Measurements from ENCODE around the gene WDFY4. TPM values are rescaled to one million over a fixed set of nuclear protein-coding genes. Genes with fewer than 3 reads are reported as not detected.
A peak's percentile ranks its signal among the peaks of the same experiment; 100 is the strongest.

Gene WDFY4, protein sequence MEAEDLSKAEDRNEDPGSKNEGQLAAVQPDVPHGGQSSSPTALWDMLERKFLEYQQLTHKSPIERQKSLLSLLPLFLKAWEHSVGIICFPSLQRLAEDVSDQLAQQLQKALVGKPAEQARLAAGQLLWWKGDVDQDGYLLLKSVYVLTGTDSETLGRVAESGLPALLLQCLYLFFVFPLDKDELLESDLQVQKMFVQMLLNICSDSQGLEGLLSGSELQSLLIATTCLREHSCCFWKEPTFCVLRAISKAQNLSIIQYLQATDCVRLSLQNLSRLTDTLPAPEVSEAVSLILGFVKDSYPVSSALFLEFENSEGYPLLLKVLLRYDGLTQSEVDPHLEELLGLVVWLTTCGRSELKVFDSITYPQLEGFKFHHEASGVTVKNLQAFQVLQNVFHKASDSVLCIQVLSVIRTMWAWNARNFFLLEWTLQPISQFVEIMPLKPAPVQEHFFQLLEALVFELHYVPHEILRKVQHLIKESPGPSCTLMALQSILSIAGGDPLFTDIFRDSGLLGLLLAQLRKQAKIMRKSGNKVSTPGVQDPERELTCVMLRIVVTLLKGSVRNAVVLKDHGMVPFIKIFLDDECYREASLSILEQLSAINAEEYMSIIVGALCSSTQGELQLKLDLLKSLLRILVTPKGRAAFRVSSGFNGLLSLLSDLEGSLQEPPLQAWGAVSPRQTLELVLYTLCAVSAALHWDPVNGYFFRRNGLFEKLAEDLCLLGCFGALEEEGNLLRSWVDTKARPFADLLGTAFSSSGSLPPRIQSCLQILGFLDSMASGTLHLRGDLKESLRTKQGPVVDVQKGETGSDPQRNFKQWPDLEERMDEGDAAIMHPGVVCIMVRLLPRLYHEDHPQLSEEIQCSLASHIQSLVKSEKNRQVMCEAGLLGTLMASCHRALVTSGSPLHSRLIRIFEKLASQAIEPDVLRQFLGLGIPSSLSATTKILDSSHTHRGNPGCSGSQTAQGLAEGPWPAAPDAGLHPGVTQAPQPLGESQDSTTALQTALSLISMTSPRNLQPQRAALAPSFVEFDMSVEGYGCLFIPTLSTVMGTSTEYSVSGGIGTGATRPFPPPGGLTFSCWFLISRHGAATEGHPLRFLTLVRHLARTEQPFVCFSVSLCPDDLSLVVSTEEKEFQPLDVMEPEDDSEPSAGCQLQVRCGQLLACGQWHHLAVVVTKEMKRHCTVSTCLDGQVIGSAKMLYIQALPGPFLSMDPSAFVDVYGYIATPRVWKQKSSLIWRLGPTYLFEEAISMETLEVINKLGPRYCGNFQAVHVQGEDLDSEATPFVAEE (N-terminal part only)
- polyA plus RNA-seq (2012; ENCODE audit: low read depth, missing spikeins) = 28.8 TPM

DNA sequence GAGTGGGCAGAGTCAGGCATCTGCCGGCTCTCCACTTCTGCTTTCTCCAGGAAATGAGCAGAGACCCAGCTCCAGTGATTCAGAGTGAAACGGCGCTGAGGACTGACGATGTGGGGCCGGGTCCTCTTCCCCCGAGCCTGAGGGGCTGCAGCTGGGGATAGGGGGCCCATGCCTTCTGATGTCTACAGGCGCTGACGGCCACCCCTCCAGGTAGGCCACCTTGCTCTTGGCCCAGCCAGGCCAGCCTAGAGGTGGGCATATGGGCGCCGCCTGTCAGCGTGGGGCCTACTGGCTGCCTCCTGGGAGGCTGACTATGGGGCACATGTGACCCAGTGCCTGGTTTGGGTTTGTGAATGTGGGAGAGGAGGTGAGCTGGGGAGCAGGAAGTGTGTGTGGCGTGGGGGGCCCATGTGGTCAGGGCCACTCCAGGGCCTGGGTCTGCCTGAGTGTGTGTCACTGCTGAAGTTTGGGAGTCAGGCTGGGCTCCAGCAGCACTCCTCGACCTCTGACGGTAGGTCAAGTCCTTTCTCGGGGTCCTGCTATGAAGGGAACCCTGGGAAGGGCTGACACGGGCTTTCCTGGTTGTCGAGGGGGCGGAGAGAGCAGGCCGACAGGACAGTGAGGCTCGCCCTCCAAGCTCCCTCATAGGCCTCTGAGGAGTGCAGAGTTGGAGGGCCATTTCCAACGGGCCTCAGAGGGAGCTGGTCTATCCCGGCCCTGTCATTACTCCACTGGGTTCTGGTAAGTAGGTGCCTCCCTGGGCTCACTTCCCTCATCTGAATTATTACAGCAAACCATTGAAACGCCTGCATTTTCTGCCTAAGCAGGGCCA, at the start of gene WDFY4:
WDFY4 (plus strand) TSS at position 82 of the 832 bp plus-strand sequence. CDS start 24,860 bp downstream, outside the sequence.
- peak; percentile 53 for TF ChIP-seq POLR2AphosphoS5 (IDR thresholded peaks at IDR 0.05; ENCODE audit: low read depth, low read length)
- TF ChIP-seq SPI1 (IDR thresholded peaks at IDR 0.05; ENCODE audit: low read depth, low read length) = peak; percentile 99
- no peak for TF ChIP-seq PAX5 (IDR thresholded peaks at IDR 0.05; ENCODE audit: insufficient read depth, low read length, severe bottlenecking)
- TF ChIP-seq POLR2A (IDR thresholded peaks at IDR 0.05; ENCODE audit: low read depth, low read length) = peak; percentile 61
- no peak; the same call in 1 of the 2 replicates for TF ChIP-seq POU2F2 (IDR thresholded peaks at IDR 0.05; ENCODE audit: low read depth, low read length)
- TF ChIP-seq TAF1 (IDR thresholded peaks at IDR 0.05; ENCODE audit: low read depth, low read length) = peak; percentile 31; the same call in 1 of the 2 replicates
- no peak for FAIRE-seq
- DNase-seq (ENCODE audit: insufficient read length, low spot score) = peak; percentile 59

DNA sequence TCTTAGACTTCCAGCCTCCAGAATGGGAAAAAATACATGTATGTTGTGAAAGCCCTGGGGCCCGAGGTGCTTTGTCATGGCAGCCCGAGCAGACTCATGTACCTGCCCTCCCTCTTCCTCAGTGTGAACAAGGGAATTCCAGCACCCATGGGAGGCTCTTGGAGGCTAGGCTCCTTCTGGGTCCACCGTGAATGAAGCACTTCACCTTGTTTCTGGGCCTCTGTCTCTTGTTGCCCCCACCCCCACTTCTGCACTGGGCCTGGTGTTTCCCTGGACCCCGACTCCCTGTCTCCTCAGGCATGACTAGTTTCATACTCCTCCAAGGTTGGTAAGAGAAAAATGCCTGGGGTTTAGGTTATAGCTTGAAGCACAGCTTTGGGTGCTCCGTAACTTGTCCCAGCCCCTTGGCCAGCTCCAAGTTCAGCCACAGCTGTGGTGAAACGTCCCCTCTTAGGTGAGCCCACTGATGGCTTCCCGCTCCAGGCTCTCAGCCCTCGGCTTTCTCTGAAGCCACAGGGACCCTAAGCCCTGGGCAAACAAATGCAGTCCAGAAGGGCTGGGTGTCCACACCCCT, 49.6 kb upstream of the WDFY4 start:
- no peak for TF ChIP-seq SPI1 (IDR thresholded peaks at IDR 0.05; ENCODE audit: low read depth, low read length)
- TF ChIP-seq POLR2A (IDR thresholded peaks at IDR 0.05; ENCODE audit: low read depth, low read length) = no peak
- TF ChIP-seq POLR2AphosphoS5 (IDR thresholded peaks at IDR 0.05; ENCODE audit: low read depth, low read length) = no peak
- TF ChIP-seq PAX5 (IDR thresholded peaks at IDR 0.05; ENCODE audit: insufficient read depth, low read length, severe bottlenecking) = no peak
- no peak for TF ChIP-seq POU2F2 (IDR thresholded peaks at IDR 0.05; ENCODE audit: low read depth, low read length)
- TF ChIP-seq TAF1 (IDR thresholded peaks at IDR 0.05; ENCODE audit: low read depth, low read length) = no peak
- no peak for DNase-seq (ENCODE audit: insufficient read length, low spot score)
- peak; percentile 69 for FAIRE-seq

DNA sequence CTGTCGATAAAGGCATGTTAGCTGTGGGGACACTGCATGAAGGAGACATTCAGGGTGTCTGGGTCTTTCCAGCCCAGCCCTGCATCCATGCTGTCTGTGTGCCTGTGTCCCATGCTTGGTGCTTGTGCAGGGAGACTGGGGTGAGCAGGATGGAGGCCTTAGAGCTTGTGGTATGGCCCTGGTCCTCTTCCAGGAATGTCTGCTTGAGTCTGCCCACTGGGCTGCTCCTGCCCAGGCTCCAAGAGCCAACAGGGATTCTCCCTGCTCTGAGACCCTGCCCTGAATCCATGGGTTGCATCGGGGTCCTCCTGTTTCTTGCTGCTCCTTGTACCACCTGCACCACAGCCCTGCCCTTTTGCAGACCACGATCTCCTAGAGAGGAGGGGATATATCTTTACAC, 48.4 kb upstream of the WDFY4 start:
- TF ChIP-seq TAF1 (IDR thresholded peaks at IDR 0.05; ENCODE audit: low read depth, low read length) = no peak
- TF ChIP-seq POU2F2 (IDR thresholded peaks at IDR 0.05; ENCODE audit: low read depth, low read length) = no peak
- no peak for TF ChIP-seq POLR2AphosphoS5 (IDR thresholded peaks at IDR 0.05; ENCODE audit: low read depth, low read length)
- no peak for TF ChIP-seq POLR2A (IDR thresholded peaks at IDR 0.05; ENCODE audit: low read depth, low read length)
- TF ChIP-seq PAX5 (IDR thresholded peaks at IDR 0.05; ENCODE audit: insufficient read depth, low read length, severe bottlenecking) = no peak
- no peak for TF ChIP-seq SPI1 (IDR thresholded peaks at IDR 0.05; ENCODE audit: low read depth, low read length)
- DNase-seq (ENCODE audit: insufficient read length, low spot score) (no peak), FAIRE-seq (no peak)

DNA sequence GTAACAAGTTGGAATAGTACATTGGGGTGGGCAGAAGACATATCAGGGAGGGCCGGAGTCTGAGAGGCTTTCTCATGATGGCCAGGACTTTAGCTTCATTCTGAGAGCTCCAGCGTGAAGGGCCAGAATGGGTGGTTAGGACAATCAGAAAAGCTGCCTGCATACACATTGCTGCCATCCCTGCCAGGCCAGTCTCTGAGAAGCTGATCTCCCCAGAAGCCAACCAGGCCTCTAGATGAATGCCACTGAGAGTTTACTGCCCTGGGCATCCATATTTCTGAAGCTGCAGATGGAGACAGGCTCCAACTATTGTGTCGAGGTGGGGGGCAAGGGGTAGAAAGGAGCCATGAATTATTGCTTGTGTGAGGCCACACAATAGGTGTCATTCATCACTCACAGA, 47.8 kb upstream of the WDFY4 start:
- FAIRE-seq (no peak), DNase-seq (ENCODE audit: insufficient read length, low spot score) (no peak)
- no peak for TF ChIP-seq TAF1 (IDR thresholded peaks at IDR 0.05; ENCODE audit: low read depth, low read length)
- no peak for TF ChIP-seq POLR2A (IDR thresholded peaks at IDR 0.05; ENCODE audit: low read depth, low read length)
- no peak for TF ChIP-seq SPI1 (IDR thresholded peaks at IDR 0.05; ENCODE audit: low read depth, low read length)
- TF ChIP-seq POLR2AphosphoS5 (IDR thresholded peaks at IDR 0.05; ENCODE audit: low read depth, low read length) = no peak
- TF ChIP-seq POU2F2 (IDR thresholded peaks at IDR 0.05; ENCODE audit: low read depth, low read length) = no peak
- no peak for TF ChIP-seq PAX5 (IDR thresholded peaks at IDR 0.05; ENCODE audit: insufficient read depth, low read length, severe bottlenecking)

DNA sequence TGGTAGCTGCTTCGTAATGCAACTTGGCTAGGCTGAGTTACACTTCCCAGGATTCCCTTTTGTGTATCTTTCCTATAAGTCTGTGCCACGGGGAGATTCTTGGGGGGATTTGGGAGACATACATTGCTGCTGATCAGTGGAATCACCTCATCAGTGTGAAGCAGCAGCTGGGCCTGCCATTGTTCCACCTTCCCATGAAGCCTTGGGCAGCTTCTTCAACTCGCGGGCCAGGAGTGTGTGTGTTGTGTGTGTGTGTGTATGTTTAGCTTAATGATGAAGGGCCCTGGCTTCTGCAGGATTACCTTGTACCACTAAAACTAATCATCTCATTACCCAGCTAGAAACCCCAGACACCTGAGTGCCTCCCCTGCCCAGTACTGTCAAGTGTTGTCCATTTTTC, 46.5 kb upstream of the WDFY4 start:
- no peak for TF ChIP-seq TAF1 (IDR thresholded peaks at IDR 0.05; ENCODE audit: low read depth, low read length)
- TF ChIP-seq POU2F2 (IDR thresholded peaks at IDR 0.05; ENCODE audit: low read depth, low read length) = no peak
- TF ChIP-seq POLR2AphosphoS5 (IDR thresholded peaks at IDR 0.05; ENCODE audit: low read depth, low read length) = no peak
- TF ChIP-seq PAX5 (IDR thresholded peaks at IDR 0.05; ENCODE audit: insufficient read depth, low read length, severe bottlenecking) = no peak
- no peak for TF ChIP-seq POLR2A (IDR thresholded peaks at IDR 0.05; ENCODE audit: low read depth, low read length)
- TF ChIP-seq SPI1 (IDR thresholded peaks at IDR 0.05; ENCODE audit: low read depth, low read length) = no peak
- FAIRE-seq = no peak
- DNase-seq (ENCODE audit: insufficient read length, low spot score) = no peak

DNA sequence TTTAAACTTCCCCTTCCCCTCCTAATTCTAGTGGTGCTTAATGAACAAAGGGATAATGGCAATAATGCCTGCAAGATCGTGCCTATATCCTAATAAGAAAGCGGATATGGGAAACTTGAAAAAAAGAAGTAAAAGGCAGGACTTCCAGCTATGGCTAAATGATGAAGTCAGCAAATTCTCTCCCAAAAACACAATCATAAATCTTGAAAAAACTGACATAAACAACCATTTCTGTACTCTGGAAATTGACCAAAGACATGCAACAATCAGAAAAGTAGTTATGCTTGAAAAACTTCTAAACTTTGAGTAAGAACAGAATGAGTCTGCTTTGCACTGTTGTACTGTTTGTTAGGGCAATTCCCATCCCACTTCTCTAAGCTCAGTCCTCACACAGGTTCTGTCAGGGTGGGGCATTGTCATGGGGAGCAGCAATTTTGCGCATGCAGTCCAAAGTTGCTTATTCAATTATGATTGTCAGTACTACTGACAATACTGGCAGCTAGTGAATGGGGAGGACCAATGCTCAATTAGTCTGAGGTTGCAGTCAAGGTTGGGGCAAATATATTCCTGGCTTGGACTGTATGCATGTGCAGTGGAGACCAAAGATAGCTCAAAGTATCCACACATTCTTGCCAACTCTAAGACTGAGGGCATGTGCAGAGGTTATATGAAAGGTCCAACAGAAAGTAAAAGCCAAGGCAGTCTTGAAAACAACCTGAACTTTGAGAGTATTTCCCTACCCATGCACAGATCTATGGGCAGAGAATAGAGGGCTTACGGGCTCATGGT, 45.7 kb upstream of the WDFY4 start:
- DNase-seq (ENCODE audit: insufficient read length, low spot score) (no peak), FAIRE-seq (peak; percentile 72)
- TF ChIP-seq POLR2A (IDR thresholded peaks at IDR 0.05; ENCODE audit: low read depth, low read length) = no peak
- no peak for TF ChIP-seq POLR2AphosphoS5 (IDR thresholded peaks at IDR 0.05; ENCODE audit: low read depth, low read length)
- TF ChIP-seq SPI1 (IDR thresholded peaks at IDR 0.05; ENCODE audit: low read depth, low read length) = no peak
- TF ChIP-seq TAF1 (IDR thresholded peaks at IDR 0.05; ENCODE audit: low read depth, low read length) = no peak
- TF ChIP-seq PAX5 (IDR thresholded peaks at IDR 0.05; ENCODE audit: insufficient read depth, low read length, severe bottlenecking) = no peak
- no peak for TF ChIP-seq POU2F2 (IDR thresholded peaks at IDR 0.05; ENCODE audit: low read depth, low read length)

DNA sequence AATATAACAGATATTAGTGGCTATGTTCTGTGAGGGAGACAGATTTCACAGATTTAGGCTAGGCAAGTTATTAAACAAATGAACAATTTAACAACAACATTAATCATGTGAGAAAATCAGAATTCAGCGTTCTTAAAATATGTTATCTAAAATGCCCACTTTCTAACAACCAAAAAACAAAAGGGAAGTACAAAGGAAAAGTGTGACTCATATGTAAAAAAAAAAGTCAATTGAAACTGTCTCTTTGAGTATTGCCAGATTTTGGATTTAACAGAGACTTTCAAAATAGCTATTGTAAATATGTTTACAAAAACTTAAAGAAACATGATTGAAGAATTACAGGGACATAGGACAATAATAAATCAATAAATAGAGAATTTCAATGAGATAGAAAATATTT, 45.0 kb upstream of the WDFY4 start:
- FAIRE-seq (no peak), DNase-seq (ENCODE audit: insufficient read length, low spot score) (no peak)
- TF ChIP-seq PAX5 (IDR thresholded peaks at IDR 0.05; ENCODE audit: insufficient read depth, low read length, severe bottlenecking) (no peak), POU2F2 (IDR thresholded peaks at IDR 0.05; ENCODE audit: low read depth, low read length) (no peak), POLR2AphosphoS5 (IDR thresholded peaks at IDR 0.05; ENCODE audit: low read depth, low read length) (no peak), POLR2A (IDR thresholded peaks at IDR 0.05; ENCODE audit: low read depth, low read length) (no peak), SPI1 (IDR thresholded peaks at IDR 0.05; ENCODE audit: low read depth, low read length) (no peak), TAF1 (IDR thresholded peaks at IDR 0.05; ENCODE audit: low read depth, low read length) (no peak)

All from GM12891 (cell line).